IMR-90 (cell line): Measurements from ENCODE around the gene CSF2RB.

ENCODE experiments used
- FOS ChIP-seq: fragments of 150-350 bp; IDR thresholded peaks from 2 replicates; pipeline ENCODE4 v1.6.1; 2016; ENCODE audit warnings: low read depth, low read length
- MAFK ChIP-seq: IDR thresholded peaks from 2 replicates; pipeline ENCODE4 v1.6.1; 2012; ENCODE audit warnings: low read depth, low read length, improper control_type of control experiment
- MXI1 ChIP-seq: IDR thresholded peaks from 2 replicates; pipeline ENCODE4 v1.6.1; 2012; ENCODE audit warnings: low read depth, mild to moderate bottlenecking, low read length, moderate library complexity, borderline replicate concordance
- POLR2A ChIP-seq: IDR thresholded peaks from 2 replicates; pipeline ENCODE4 v1.6.1; 2012; ENCODE audit warnings: mild to moderate bottlenecking, low read depth, low read length
- RAD21 ChIP-seq: IDR thresholded peaks from 2 replicates; pipeline ENCODE4 v1.6.1; 2012; ENCODE audit warnings: low read length, improper control_type of control experiment
- RCOR1 ChIP-seq: IDR thresholded peaks from 2 replicates; pipeline ENCODE4 v1.6.1; 2012; ENCODE audit warnings: mild to moderate bottlenecking, low read length, improper control_type of control experiment; ENCODE audit not compliant: insufficient replicate concordance
- TF ChIP-seq, protein P1 (sequence below): conservative IDR thresholded peaks from 2 replicates; pipeline ENCODE4 v1.5.1; 2012; ENCODE audit warnings: mild to moderate bottlenecking, low read depth, low read length, improper control_type of control experiment

DNA sequence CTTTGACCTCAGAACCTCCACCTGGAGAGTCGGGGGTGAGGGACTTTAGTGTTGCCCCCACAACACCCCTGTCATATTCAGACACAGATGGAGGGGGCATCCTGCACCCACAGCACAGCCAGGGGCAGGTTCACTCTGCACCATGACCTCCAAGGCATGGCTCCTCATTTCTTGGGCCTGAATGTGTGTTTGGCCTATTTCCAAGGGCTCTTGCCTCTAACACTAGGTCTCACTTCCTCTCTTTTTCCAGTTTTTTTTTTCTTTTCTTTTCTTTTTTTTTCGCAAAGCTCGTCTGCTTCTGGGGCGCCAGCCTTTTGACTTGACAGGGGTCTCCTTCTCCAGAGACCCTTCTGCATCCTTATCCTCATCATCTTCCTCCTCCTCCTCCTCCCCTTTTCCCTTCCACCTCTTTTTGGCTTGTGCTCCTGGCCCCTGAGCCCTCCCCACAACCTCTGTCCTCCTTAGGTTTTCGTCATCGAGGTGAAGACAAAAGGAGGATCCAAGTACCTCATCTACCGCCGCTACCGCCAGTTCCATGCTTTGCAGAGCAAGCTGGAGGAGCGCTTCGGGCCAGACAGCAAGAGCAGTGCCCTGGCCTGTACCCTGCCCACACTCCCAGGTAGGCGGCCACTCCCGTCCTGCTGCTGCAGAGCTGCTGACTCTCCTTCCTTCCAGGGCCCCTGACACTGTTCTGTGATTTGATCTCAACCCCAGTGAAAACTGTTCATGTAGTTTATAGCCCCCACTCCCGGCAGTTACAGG, 48.8 kb upstream of the CSF2RB start:
- TF ChIP-seq RCOR1 (no peak), FOS (no peak), MAFK (no peak), POLR2A (no peak), RAD21 (no peak), MXI1 (no peak)
- TF ChIP-seq, protein P1, sequence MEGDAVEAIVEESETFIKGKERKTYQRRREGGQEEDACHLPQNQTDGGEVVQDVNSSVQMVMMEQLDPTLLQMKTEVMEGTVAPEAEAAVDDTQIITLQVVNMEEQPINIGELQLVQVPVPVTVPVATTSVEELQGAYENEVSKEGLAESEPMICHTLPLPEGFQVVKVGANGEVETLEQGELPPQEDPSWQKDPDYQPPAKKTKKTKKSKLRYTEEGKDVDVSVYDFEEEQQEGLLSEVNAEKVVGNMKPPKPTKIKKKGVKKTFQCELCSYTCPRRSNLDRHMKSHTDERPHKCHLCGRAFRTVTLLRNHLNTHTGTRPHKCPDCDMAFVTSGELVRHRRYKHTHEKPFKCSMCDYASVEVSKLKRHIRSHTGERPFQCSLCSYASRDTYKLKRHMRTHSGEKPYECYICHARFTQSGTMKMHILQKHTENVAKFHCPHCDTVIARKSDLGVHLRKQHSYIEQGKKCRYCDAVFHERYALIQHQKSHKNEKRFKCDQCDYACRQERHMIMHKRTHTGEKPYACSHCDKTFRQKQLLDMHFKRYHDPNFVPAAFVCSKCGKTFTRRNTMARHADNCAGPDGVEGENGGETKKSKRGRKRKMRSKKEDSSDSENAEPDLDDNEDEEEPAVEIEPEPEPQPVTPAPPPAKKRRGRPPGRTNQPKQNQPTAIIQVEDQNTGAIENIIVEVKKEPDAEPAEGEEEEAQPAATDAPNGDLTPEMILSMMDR = no peak
